GM23248 (cell line): ENCODE results near the gene EFCAB11.

Source experiments
- EZH2 ChIP-seq: fragments of 200-600 bp; sonication (generic); IDR thresholded peaks from 2 replicates; pipeline ENCODE4 v1.6.1; 2018; ENCODE audit warnings: antibody characterized with exemption, mild to moderate bottlenecking; ENCODE audit not compliant: insufficient read depth, poor library complexity, severe bottlenecking
- EZH2phosphoT487 ChIP-seq: fragments of 200-600 bp; sonication (generic); IDR thresholded peaks from 2 replicates; pipeline ENCODE4 v1.6.1; 2018; ENCODE audit warnings: antibody characterized with exemption, moderate library complexity, mild to moderate bottlenecking, low read depth; ENCODE audit not compliant: insufficient read depth

- TF ChIP-seq EZH2 (no peak), EZH2phosphoT487 (no peak)
These were observed 51.6 kb downstream of the EFCAB11 start for GRCh38 chr14:89902881-89903280.
